ENCODE results near the gene RPS16. TPM values are rescaled to one million over a fixed set of nuclear protein-coding genes. Genes with fewer than 3 reads are reported as not detected.

Gene RPS16
- total RNA-seq, 1 donor from 2014 or later, result 2,151 TPM

DNA sequence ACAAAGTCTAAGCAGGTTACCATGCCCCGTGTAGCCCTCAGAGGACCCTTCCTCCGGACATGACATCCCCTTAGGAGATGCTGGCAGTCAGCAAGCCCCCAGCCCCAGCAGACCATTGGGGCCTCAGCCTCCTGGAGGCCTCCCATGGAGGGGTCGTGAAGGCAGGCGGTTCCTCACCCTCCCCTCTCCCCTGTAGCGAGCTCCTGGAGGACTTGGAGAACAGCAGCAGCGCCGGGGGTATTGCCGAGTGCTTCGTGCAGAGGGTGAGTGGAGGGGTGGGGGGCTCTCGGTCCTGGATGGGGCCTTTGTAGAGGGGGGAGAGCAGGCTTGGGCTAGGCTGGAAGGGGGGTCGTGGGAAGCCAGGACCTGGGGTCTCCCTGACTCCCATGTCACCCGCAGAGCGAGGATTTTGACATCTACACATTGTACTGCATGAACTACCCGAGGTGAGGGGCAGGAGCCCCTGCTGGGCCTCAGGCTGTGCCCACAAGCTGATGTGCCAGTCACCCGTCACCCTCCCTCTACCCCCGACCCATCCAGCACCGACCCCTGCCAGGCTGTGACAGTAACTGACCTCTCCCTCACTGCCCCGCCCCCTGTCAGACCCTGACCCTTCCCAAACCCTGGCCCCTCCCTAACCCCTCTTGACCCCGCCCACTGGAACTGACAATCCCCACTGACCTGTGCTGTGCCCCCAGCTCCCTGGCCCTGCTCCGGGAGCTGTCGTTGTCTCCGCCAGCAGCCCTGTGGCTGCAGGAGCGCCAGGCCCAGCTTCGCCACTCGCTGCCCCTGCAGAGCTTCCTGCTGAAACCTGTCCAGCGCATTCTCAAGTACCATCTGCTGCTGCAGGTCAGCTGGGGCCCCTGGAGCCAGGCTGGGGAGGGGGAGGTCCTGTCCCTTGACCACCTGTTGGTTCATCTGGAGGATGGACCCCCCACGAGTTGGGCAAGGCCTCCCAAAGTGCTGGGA is 19.3 kb downstream of the RPS16 start:
- H3K9me3 Mint-ChIP-seq (ENCODE audit: unreplicated experiment), result no peaks in the 10 kb centered on the region
- H3K27ac Mint-ChIP-seq (ENCODE audit: unreplicated experiment), result no peak overlapping the region
- H3K36me3 Mint-ChIP-seq (ENCODE audit: low read depth, unreplicated experiment), result peaks cover 35% of the 10 kb centered on the region
- peaks cover 22% of the 10 kb centered on the region for H3K27me3 Mint-ChIP-seq (ENCODE audit: unreplicated experiment)
- peaks cover 18% of the 10 kb centered on the region for H3K4me1 Mint-ChIP-seq (ENCODE audit: unreplicated experiment)
- no peak overlapping the region for H3K4me3 Mint-ChIP-seq (ENCODE audit: unreplicated experiment)
- TF ChIP-seq, protein P1, sequence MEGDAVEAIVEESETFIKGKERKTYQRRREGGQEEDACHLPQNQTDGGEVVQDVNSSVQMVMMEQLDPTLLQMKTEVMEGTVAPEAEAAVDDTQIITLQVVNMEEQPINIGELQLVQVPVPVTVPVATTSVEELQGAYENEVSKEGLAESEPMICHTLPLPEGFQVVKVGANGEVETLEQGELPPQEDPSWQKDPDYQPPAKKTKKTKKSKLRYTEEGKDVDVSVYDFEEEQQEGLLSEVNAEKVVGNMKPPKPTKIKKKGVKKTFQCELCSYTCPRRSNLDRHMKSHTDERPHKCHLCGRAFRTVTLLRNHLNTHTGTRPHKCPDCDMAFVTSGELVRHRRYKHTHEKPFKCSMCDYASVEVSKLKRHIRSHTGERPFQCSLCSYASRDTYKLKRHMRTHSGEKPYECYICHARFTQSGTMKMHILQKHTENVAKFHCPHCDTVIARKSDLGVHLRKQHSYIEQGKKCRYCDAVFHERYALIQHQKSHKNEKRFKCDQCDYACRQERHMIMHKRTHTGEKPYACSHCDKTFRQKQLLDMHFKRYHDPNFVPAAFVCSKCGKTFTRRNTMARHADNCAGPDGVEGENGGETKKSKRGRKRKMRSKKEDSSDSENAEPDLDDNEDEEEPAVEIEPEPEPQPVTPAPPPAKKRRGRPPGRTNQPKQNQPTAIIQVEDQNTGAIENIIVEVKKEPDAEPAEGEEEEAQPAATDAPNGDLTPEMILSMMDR (IDR thresholded peaks at IDR 0.05; ENCODE audit: unreplicated experiment), result no peak
- no peak for DNase-seq (ENCODE audit: low spot score)

GRCh38 chr19:39415111-39416046 is 20.4 kb downstream of the RPS16 start:
- Mint-ChIP-seq H3K4me1 (ENCODE audit: unreplicated experiment) (peaks cover 29% of the 10 kb centered on the region), H3K27me3 (ENCODE audit: unreplicated experiment) (peaks cover 26% of the 10 kb centered on the region), H3K27ac (ENCODE audit: unreplicated experiment) (no peak overlapping the region), H3K36me3 (ENCODE audit: low read depth, unreplicated experiment) (peaks cover 33% of the 10 kb centered on the region), H3K9me3 (ENCODE audit: unreplicated experiment) (no peaks in the 10 kb centered on the region), H3K4me3 (ENCODE audit: unreplicated experiment) (peak overlapping the region; percentile 67)
- DNase-seq (ENCODE audit: low spot score), result no peak
- TF ChIP-seq, protein P1 (IDR thresholded peaks at IDR 0.05; ENCODE audit: unreplicated experiment), result no peak

DNA sequence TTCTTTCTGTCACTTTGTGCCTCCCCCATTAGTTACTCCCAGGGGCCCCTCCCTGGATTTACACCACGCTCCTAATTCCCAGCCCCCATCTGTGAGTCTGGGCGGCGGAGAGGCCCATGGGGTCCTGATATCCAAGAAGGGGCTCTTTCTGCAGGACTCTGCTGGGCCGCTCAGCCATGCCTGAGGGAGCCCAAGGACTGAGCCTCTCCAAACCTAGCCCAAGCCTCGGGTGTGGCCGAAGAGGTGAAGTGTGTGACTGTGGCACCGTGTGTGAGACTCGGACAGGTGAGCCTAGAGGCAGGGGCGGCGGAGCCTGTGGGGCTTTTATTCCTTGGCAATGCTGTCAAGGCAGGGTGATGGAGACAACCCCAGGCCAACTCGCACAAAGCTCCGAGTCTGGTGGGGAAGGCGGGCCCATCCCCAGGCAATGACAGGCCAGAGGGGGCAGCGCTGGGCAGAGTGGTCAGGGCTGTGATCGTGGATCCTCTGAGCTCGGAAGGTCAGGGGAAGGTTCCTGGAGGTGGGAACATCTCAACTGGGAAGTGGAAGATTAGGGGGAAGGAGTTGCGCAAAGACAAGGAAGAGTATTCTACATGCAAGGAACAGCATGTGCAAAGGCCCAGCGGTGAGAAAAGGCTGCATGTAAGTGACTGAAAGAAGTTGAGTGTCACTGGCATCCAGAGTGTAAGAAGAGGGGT is 21.7 kb downstream of the RPS16 start:
- peaks cover 26% of the 10 kb centered on the region for H3K27me3 Mint-ChIP-seq (ENCODE audit: unreplicated experiment)
- H3K4me3 Mint-ChIP-seq (ENCODE audit: unreplicated experiment), result peak overlapping the region; percentile 99
- peaks cover 27% of the 10 kb centered on the region for H3K36me3 Mint-ChIP-seq (ENCODE audit: low read depth, unreplicated experiment)
- H3K27ac Mint-ChIP-seq (ENCODE audit: unreplicated experiment), result peak overlapping the region; percentile 95
- peak; percentile 55 for DNase-seq (ENCODE audit: low spot score)
- TF ChIP-seq, protein P1 (IDR thresholded peaks at IDR 0.05; ENCODE audit: unreplicated experiment), result peak; percentile 13
- H3K4me1 Mint-ChIP-seq (ENCODE audit: unreplicated experiment), result peaks cover 30% of the 10 kb centered on the region
- H3K9me3 Mint-ChIP-seq (ENCODE audit: unreplicated experiment), result no peaks in the 10 kb centered on the region

GRCh38 chr19:39413272-39413910 is 22.4 kb downstream of the RPS16 start:
- TF ChIP-seq, protein P1 (IDR thresholded peaks at IDR 0.05; ENCODE audit: unreplicated experiment), result no peak
- Mint-ChIP-seq H3K9me3 (ENCODE audit: unreplicated experiment) (no peaks in the 10 kb centered on the region), H3K4me3 (ENCODE audit: unreplicated experiment) (peak overlapping the region; percentile 99), H3K4me1 (ENCODE audit: unreplicated experiment) (peaks cover 36% of the 10 kb centered on the region), H3K36me3 (ENCODE audit: low read depth, unreplicated experiment) (peaks cover 22% of the 10 kb centered on the region), H3K27me3 (ENCODE audit: unreplicated experiment) (peaks cover 30% of the 10 kb centered on the region), H3K27ac (ENCODE audit: unreplicated experiment) (peak overlapping the region; percentile 95)
- DNase-seq (ENCODE audit: low spot score), result peak; percentile 70
